ENCODE results near the gene TBC1D4.

- TF ChIP-seq POLR2A (IDR thresholded peaks at IDR 0.05; ENCODE audit: low read depth): no peak
- TF ChIP-seq, protein P1, sequence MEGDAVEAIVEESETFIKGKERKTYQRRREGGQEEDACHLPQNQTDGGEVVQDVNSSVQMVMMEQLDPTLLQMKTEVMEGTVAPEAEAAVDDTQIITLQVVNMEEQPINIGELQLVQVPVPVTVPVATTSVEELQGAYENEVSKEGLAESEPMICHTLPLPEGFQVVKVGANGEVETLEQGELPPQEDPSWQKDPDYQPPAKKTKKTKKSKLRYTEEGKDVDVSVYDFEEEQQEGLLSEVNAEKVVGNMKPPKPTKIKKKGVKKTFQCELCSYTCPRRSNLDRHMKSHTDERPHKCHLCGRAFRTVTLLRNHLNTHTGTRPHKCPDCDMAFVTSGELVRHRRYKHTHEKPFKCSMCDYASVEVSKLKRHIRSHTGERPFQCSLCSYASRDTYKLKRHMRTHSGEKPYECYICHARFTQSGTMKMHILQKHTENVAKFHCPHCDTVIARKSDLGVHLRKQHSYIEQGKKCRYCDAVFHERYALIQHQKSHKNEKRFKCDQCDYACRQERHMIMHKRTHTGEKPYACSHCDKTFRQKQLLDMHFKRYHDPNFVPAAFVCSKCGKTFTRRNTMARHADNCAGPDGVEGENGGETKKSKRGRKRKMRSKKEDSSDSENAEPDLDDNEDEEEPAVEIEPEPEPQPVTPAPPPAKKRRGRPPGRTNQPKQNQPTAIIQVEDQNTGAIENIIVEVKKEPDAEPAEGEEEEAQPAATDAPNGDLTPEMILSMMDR (IDR thresholded peaks at IDR 0.05): no peak
- no peak for TF ChIP-seq POLR2AphosphoS5 (IDR thresholded peaks at IDR 0.05)
Measured at GRCh38 chr13:75334634-75335447, 147.1 kb downstream of the TBC1D4 start.

All from esophagus muscularis mucosa (tissue), 3 donors.